Body of pancreas (tissue), 4 donors: ENCODE results near the gene CETP. TPM values are rescaled to one million over a fixed set of nuclear protein-coding genes. Genes with fewer than 3 reads are reported as not detected.

Experiments
- ATAC-seq: fragments of 150-250 bp; one replicate; pipeline ENCODE4 v1.9.1; 2016
- DNase-seq, 4 donors: peaks; one replicate each; pipeline ENCODE4 v3.0.0-alpha.2; 2019
- H3K27ac ChIP-seq, 4 donors: fragments of 200-600 bp; sonication (generic); 1 replicate in 3 of 4; 2 replicates in 1 of 4; pipeline versions ENCODE4 v1.5.1 to v1.6.1; 2016 to 2019; ENCODE audit warnings: mild to moderate bottlenecking in 1 of 4, mixed read lengths in 1 of 4, moderate library complexity in 1 of 4
- H3K27me3 ChIP-seq, 2 donors: fragments of 200-600 bp; sonication (generic); one replicate each; pipeline ENCODE4 v1.6.0; 2016; ENCODE audit warnings: mild to moderate bottlenecking in 1 of 2
- H3K36me3 ChIP-seq, 2 donors: fragments of 200-600 bp; sonication (generic); replicated peaks in 1 of 2; 2 replicates each; pipeline ENCODE4 v1.5.1; 2016; ENCODE audit warnings: low read depth in 2 of 2; ENCODE audit not compliant: insufficient read depth in 1 of 2
- H3K4me1 ChIP-seq: fragments of 200-600 bp; sonication (generic); one replicate; pipeline ENCODE4 v1.6.0; 2016
- H3K4me3 ChIP-seq, 2 donors: fragments of 200-600 bp; sonication (generic); 1 replicate in 1 of 2; 2 replicates in 1 of 2; pipeline ENCODE4 v1.5.1; 2016 to 2019
- H3K9me3 ChIP-seq, 3 donors: fragments of 200-600 bp; sonication (generic); 1 replicate in 2 of 3; 2 replicates in 1 of 3; pipeline ENCODE4 v1.5.1; 2016
- POLR2A ChIP-seq, 3 donors: fragments of 450-650 bp; IDR thresholded peaks; one replicate each; pipeline ENCODE4 v1.6.1; 2016; ENCODE audit warnings: antibody characterized with exemption in 3 of 3, mild to moderate bottlenecking in 2 of 3
- WGBS, 2 donors: methylation state at CpG; one replicate each; pipeline ENCODE4 v1.1.5; 2017; 5-methylcytosine and 5-hydroxymethylcytosine counted together
- intact Hi-C: fragments of 100-400 bp; cut with DNase I; formaldehyde crosslinking; loops from one replicate; pipeline ENCODE4 v1.15.1; 2023
- total RNA-seq, 2 donors: library from RNA; depleted of rRNA; stranded (reverse); fragments of >200 nt; gene quantifications; one replicate each; pipeline ENCODE4 v1.1.0, GENCODE V29; 2016
- TF ChIP-seq, protein P1 (sequence below), 7 experiments: fragments of 450-650 bp in 4 of 7; fragments of 200-600 bp in 3 of 7; sonication (generic) in 3 of 7; IDR thresholded peaks; one replicate each; pipeline ENCODE4 v1.5.1; 2016 to 2019; ENCODE audit warnings: antibody characterized with exemption in 7 of 7

Gene CETP
- total RNA-seq, 2 donors from 2014 or later: 0.66 TPM; not detected in 1

DNA sequence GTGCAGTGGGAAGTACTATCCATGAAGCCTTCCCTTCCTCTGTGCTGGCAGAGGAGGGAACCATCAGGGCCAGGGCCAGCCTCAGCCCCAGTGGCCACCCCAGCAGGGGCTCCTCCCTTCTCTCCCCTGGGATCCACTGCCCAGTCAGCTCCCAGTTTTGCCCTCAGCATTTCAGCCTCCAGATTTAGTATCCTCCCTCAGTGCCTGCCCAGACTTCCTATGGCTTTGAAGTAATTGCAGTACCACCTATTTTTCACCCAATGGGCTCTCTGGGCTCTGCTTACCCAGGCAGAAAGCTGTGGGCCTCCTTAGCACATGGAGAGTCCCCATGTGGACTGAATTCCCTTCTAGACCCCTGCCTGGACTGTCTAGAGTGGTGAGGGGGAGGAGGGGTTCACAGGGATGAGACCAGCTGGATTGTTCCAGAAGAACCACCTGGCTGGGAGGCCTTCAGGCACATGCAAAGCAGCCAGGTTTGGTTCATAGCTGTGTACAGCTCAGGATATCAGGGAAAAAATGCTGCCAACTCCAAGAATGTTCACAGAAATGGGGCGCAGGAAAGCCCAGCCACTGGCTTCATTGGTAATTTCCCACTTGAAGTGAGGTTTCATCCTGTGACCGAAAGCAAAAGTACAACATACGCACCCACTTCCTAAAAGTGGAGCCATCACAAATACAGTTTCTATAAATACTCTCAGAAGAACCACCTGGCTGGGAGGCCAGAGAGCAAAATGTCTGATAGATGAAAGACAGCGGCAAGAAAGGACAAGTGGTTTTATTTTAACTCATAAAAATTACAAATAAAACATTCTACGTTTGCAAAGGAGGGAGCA is 45.0 kb upstream of the CETP start:
- H3K27ac ChIP-seq: peak overlapping the region; percentile 78 to 88 (median 84)
- H3K4me1 ChIP-seq: peaks cover 64% of the 10 kb centered on the region
- TF ChIP-seq POLR2A (IDR thresholded peaks at IDR 0.05): no peak
- TF ChIP-seq, protein P1, sequence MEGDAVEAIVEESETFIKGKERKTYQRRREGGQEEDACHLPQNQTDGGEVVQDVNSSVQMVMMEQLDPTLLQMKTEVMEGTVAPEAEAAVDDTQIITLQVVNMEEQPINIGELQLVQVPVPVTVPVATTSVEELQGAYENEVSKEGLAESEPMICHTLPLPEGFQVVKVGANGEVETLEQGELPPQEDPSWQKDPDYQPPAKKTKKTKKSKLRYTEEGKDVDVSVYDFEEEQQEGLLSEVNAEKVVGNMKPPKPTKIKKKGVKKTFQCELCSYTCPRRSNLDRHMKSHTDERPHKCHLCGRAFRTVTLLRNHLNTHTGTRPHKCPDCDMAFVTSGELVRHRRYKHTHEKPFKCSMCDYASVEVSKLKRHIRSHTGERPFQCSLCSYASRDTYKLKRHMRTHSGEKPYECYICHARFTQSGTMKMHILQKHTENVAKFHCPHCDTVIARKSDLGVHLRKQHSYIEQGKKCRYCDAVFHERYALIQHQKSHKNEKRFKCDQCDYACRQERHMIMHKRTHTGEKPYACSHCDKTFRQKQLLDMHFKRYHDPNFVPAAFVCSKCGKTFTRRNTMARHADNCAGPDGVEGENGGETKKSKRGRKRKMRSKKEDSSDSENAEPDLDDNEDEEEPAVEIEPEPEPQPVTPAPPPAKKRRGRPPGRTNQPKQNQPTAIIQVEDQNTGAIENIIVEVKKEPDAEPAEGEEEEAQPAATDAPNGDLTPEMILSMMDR (IDR thresholded peaks at IDR 0.05): no peak
- no peaks in the 10 kb centered on the region for H3K27me3 ChIP-seq
- no peaks in the 10 kb centered on the region for H3K9me3 ChIP-seq
- DNase-seq (peak in 1 of 4 donors; percentile 12), ATAC-seq (no peak)
- H3K4me3 ChIP-seq: no peak overlapping the region
- H3K36me3 ChIP-seq: no peaks in the 10 kb centered on the region
- WGBS, 2 donors: 38 to 45% methylated on average over 5 of the region's 5 CpGs
- intact Hi-C loops: no loop called here

DNA sequence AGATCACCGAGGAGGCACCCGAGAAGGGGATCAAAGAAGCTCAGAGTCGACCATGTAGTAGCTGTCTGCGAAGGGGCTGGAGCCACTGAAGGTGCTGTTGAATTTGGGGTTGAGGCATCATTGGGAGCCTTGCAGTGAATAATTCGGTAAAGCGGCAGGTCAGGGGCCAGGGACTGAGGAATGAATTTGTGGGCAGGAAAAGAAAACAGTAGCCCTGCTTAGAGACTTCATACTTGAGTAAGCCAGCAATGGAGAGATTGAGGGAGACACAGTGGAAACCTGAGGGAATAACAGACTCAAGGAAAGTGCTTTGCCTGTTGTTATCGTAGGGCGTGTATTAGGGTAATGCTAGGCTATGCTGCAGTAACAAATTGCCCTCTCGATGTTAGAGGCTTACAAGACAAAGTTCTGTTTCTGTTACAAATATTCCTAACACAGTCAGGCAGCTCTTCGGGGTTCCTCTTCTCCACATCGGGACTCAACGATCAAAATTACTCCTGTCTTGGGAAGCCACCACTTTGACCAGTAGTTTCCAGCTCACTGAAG is 43.2 kb upstream of the CETP start:
- TF ChIP-seq POLR2A (IDR thresholded peaks at IDR 0.05): peak in 1 of 3 donors; percentile 2
- TF ChIP-seq, protein P1 (IDR thresholded peaks at IDR 0.05): no peak
- Histone ChIP-seq H3K27ac (peak overlapping the region; percentile 78 to 88 (median 83)), H3K36me3 (no peaks in the 10 kb centered on the region), H3K9me3 (no peaks in the 10 kb centered on the region), H3K27me3 (no peaks in the 10 kb centered on the region), H3K4me3 (no peak overlapping the region), H3K4me1 (peaks cover 80% of the 10 kb centered on the region)
- no peak for DNase-seq
- ATAC-seq: peak; percentile 2
- intact Hi-C loops: no loop called here
- 44 to 53% methylated on average over 12 of the region's 12 CpGs for WGBS, 2 donors

DNA sequence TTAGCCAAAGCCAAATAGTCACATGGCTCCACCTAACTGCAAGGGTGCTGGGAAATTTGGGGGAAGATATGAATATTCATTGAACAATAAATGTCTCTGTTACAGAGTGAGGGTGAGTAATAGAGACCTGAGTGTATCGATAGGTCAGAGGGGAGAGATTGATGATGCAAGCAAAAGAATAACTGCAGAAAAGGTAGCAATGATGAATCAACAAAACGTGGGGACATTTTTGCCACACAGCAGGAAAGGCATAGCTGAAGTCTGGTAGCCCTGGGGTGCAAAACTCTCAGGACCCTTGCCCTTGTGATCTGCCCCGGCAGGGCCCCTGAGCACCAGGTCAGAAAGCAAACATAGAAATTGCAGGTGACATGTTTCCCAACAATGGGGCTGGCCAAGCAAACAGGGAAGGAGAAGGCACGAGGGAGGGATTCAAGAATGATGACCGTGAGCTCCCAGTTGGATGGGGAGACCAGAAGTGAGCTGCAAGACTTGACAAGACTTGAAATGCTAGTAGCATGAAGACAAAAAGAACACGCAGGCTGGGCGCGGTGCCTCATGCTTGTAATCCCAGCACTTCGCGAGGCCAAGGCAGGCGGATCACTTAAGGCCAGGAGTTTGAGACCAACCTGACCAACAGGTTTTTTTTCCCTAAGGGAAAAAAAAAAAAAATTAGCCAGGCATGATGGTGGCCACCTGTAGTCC is 42.5 kb upstream of the CETP start:
- Histone ChIP-seq H3K36me3 (no peaks in the 10 kb centered on the region), H3K4me1 (peaks cover 87% of the 10 kb centered on the region), H3K4me3 (no peak overlapping the region), H3K27me3 (no peaks in the 10 kb centered on the region), H3K27ac (peak overlapping the region; percentile 78 to 88 (median 83)), H3K9me3 (no peaks in the 10 kb centered on the region)
- DNase-seq (peak; percentile 75 to 84 (median 82)), ATAC-seq (peak; percentile 52)
- intact Hi-C loops: no loop called here
- TF ChIP-seq, protein P1 (IDR thresholded peaks at IDR 0.05): no peak
- TF ChIP-seq POLR2A (IDR thresholded peaks at IDR 0.05): peak in 2 of 3 donors; percentile 10 to 21
- 28 to 49% methylated on average over 11 of the region's 11 CpGs for WGBS, 2 donors

DNA sequence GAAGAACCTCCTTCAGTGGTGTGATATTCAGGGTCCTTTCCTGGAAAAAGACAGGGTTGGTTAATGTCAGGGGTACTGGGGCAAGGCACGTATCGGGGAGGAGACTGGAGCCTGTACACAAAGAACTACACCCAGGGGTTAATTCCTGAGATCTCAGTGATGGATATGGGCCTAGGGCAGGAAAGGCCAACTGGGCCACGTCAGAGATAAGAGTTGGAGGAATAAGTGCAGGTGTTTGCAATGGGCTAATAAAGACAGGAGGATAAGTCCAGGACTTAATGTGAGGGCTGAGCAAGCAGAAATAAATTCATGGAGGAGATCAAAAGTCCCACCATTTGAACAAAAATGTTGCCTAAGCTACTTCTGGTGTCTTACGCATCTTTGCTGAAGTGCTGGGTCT is 40.2 kb upstream of the CETP start:
- peak; percentile 48 for ATAC-seq
- Histone ChIP-seq H3K36me3 (no peaks in the 10 kb centered on the region), H3K27ac (peak overlapping the region; percentile 70 to 88 (median 80)), H3K27me3 (no peaks in the 10 kb centered on the region), H3K9me3 (no peaks in the 10 kb centered on the region), H3K4me3 (no peak overlapping the region), H3K4me1 (peaks cover 69% of the 10 kb centered on the region)
- 33 to 34% methylated on average over 4 of the region's 4 CpGs for WGBS, 2 donors
- peak; percentile 58 to 76 (median 65) for DNase-seq
- TF ChIP-seq, protein P1 (IDR thresholded peaks at IDR 0.05): no peak
- peak in 2 of 3 donors; percentile 19 to 32 for TF ChIP-seq POLR2A (IDR thresholded peaks at IDR 0.05)
- intact Hi-C loops: no loop called here
